ENCODE results near the gene ERAP2. TPM values are rescaled to one million over a fixed set of nuclear protein-coding genes. Genes with fewer than 3 reads are reported as not detected.

The ERAP2 gene
- polyA plus RNA-seq, 3 donors = 3.0 to 20.4 (median 3.4) TPM

GRCh38 chr5:96868603-96869371, 7.5 kb upstream of the ERAP2 start:
- no peak overlapping the region for H3K4me2 ChIP-seq (replicated peaks; ENCODE audit: extremely low read depth, low read length, poor library complexity, severe bottlenecking)

GRCh38 chr5:96869372-96869641, 7.0 kb upstream of the ERAP2 start:
- no peak for DNase-seq
- H3K4me1 ChIP-seq (ENCODE audit: control insufficient read depth in 1 of 2, insufficient read depth in 2 of 2, low read length in 2 of 2) = no peaks in the 10 kb centered on the region
- H4K20me1 ChIP-seq (ENCODE audit: insufficient read depth, low read length) = no peaks in the 10 kb centered on the region
- H3K4me3 ChIP-seq (replicated peaks in 1 of 3; ENCODE audit: low read depth in 2 of 3, low read length in 3 of 3) = no peak overlapping the region
- no peaks in the 10 kb centered on the region for H3K36me3 ChIP-seq (replicated peaks in 1 of 2; ENCODE audit: control insufficient read depth in 1 of 2, insufficient read depth in 2 of 2, low read length in 2 of 2)
- H3K4me2 ChIP-seq (replicated peaks; ENCODE audit: extremely low read depth, low read length, poor library complexity, severe bottlenecking) = no peak overlapping the region
- Mint-ChIP-seq H3K27me3 (ENCODE audit: low read depth in 3 of 3) (peaks cover 1 to 10% (median 2%) of the 10 kb centered on the region in 3 donors), H3K9me3 (no peaks in the 10 kb centered on the region), H3K27ac (no peak overlapping the region), H3K4me1 (peaks cover 1% of the 10 kb centered on the region), H3K36me3 (no peaks in the 10 kb centered on the region), H3K4me3 (no peak overlapping the region)
- H3K9me3 ChIP-seq (replicated peaks in 1 of 2; ENCODE audit: control insufficient read depth in 1 of 2, insufficient read depth in 1 of 2, low read length in 2 of 2) = no peaks in the 10 kb centered on the region
- no peak overlapping the region for H3K27ac ChIP-seq (ENCODE audit: low read depth in 1 of 2, low read length in 2 of 2)
- H3K27me3 ChIP-seq (ENCODE audit: control insufficient read depth in 2 of 2, insufficient read depth in 2 of 2, low read length in 2 of 2) = no peaks in the 10 kb centered on the region
- intact Hi-C loops (cut with micrococcal nuclease) = loop anchor here in 1 of 2 donors (10.0 kb wide), 1 partner anchor 295 kb away; no protein-coding TSS in a partner anchor
- no peak for TF ChIP-seq CTCF (IDR thresholded peaks at IDR 0.05)
- no peaks in the 10 kb centered on the region for H3K79me2 ChIP-seq (ENCODE audit: insufficient read depth, low read length)
- H2AFZ ChIP-seq (ENCODE audit: insufficient read depth, low read depth, low read length, poor library complexity, severe bottlenecking) = no peak overlapping the region
- H3K9ac ChIP-seq (ENCODE audit: insufficient read depth, low read length, poor library complexity, severe bottlenecking) = no peak overlapping the region

More at GRCh38 chr5:96868603-96869371, 7.5 kb upstream of the ERAP2 start:
- Histone ChIP-seq H3K9me3 (replicated peaks in 1 of 2; ENCODE audit: control insufficient read depth in 1 of 2, insufficient read depth in 1 of 2, low read length in 2 of 2) (no peaks in the 10 kb centered on the region), H3K27ac (ENCODE audit: low read depth in 1 of 2, low read length in 2 of 2) (no peak overlapping the region), H3K4me3 (replicated peaks in 1 of 3; ENCODE audit: low read depth in 2 of 3, low read length in 3 of 3) (no peak overlapping the region), H3K79me2 (ENCODE audit: insufficient read depth, low read length) (no peaks in the 10 kb centered on the region), H3K4me1 (ENCODE audit: control insufficient read depth in 1 of 2, insufficient read depth in 2 of 2, low read length in 2 of 2) (no peaks in the 10 kb centered on the region), H3K27me3 (ENCODE audit: control insufficient read depth in 2 of 2, insufficient read depth in 2 of 2, low read length in 2 of 2) (no peaks in the 10 kb centered on the region), H3K9ac (ENCODE audit: insufficient read depth, low read length, poor library complexity, severe bottlenecking) (no peak overlapping the region), H2AFZ (ENCODE audit: insufficient read depth, low read depth, low read length, poor library complexity, severe bottlenecking) (no peak overlapping the region), H4K20me1 (ENCODE audit: insufficient read depth, low read length) (no peaks in the 10 kb centered on the region), H3K36me3 (replicated peaks in 1 of 2; ENCODE audit: control insufficient read depth in 1 of 2, insufficient read depth in 2 of 2, low read length in 2 of 2) (no peaks in the 10 kb centered on the region)
- Mint-ChIP-seq H3K4me3 (no peak overlapping the region), H3K27ac (no peak overlapping the region), H3K36me3 (no peaks in the 10 kb centered on the region), H3K9me3 (no peaks in the 10 kb centered on the region), H3K4me1 (peaks cover 1% of the 10 kb centered on the region), H3K27me3 (ENCODE audit: low read depth in 3 of 3) (peaks cover 1 to 8% (median 2%) of the 10 kb centered on the region in 3 donors)
- 55% methylated on average over 2 of the region's 6 CpGs for WGBS (ENCODE audit: insufficient coverage)
- peak; percentile 93 for TF ChIP-seq CTCF (IDR thresholded peaks at IDR 0.05)
- DNase-seq = peak; percentile 38 to 71 (median 57)
- intact Hi-C loops (cut with micrococcal nuclease) = loop anchor here in 1 of 2 donors (10.0 kb wide), 1 partner anchor 296 kb away; no protein-coding TSS in a partner anchor
